ENCODE data around the gene ARHGEF12.

GRCh38 chr11:120404495-120404894 lies 68.3 kb downstream of the ARHGEF12 start:
- TF ChIP-seq POLR2A (IDR thresholded peaks at IDR 0.05) (no peak), CTCF (IDR thresholded peaks at IDR 0.05) (no peak)

All from transverse colon (tissue), 3 donors.